Common myeloid progenitor, CD34-positive (primary cell): ENCODE measurements around the gene TBXA2R.
A peak's percentile ranks its signal among the peaks of the same experiment; 100 is the strongest.

Experiments
- CTCF ChIA-PET: fragments of 350-600 bp; sonication (Branson Sonifier 250); formaldehyde crosslinking; loops from one replicate; lab custom pipeline; 2021; ENCODE audit warnings: antibody characterized with exemption; lab: Charles Lee
- POLR2A ChIA-PET: fragments of 350-600 bp; sonication (Branson Sonifier 250); formaldehyde crosslinking; loops from one replicate; lab custom pipeline; 2021; ENCODE audit warnings: antibody characterized with exemption; lab: Charles Lee
- DNase-seq, 3 donors: peaks; one replicate each; pipeline versions ENCODE4 v3.0.0 to v3.0.0-alpha.2; 2013
- H3K27ac ChIP-seq, 2 experiments: 1 replicate in 1 of 2; 2 replicates in 1 of 2; pipeline ENCODE4 v1.7.0; 2013; ENCODE audit warnings: inconsistent platforms in 2 of 2, low read length in 2 of 2, mild to moderate bottlenecking in 2 of 2, low read depth in 1 of 2, moderate library complexity in 1 of 2; ENCODE audit not compliant: severe bottlenecking in 2 of 2, insufficient read depth in 1 of 2, poor library complexity in 1 of 2
- H3K27me3 ChIP-seq, 5 experiments: replicated peaks in 2 of 5; 1 replicate in 3 of 5; 2 replicates in 2 of 5; pipeline versions ENCODE4 v1.6.1 to v1.7.0; 2013; ENCODE audit warnings: low read length in 4 of 5, mild to moderate bottlenecking in 2 of 5, moderate library complexity in 2 of 5, inconsistent platforms in 1 of 5; ENCODE audit not compliant: insufficient read depth in 5 of 5, control insufficient read depth in 4 of 5
- H3K36me3 ChIP-seq, 4 experiments: 1 replicate in 2 of 4; 2 replicates in 2 of 4; pipeline versions ENCODE4 v1.6.1 to v1.7.0; 2013; ENCODE audit warnings: low read length in 3 of 4, control low read depth in 1 of 4, mild to moderate bottlenecking in 1 of 4; ENCODE audit not compliant: control insufficient read depth in 4 of 4, insufficient read depth in 4 of 4
- H3K4me1 ChIP-seq, 4 experiments: 1 replicate in 3 of 4; 2 replicates in 1 of 4; pipeline versions ENCODE4 v1.6.1 to v1.7.1; 2013; ENCODE audit warnings: low read length in 3 of 4, mild to moderate bottlenecking in 3 of 4, control low read depth in 1 of 4, inconsistent platforms in 1 of 4, moderate library complexity in 1 of 4; ENCODE audit not compliant: control insufficient read depth in 4 of 4, insufficient read depth in 4 of 4; ENCODE audit errors: control extremely low read depth in 1 of 4
- H3K4me3 ChIP-seq, 7 experiments: 1 replicate in 4 of 7; 2 replicates in 3 of 7; pipeline versions ENCODE4 v1.5.1 to v1.7.0; 2013; ENCODE audit warnings: mild to moderate bottlenecking in 7 of 7, low read length in 6 of 7, moderate library complexity in 6 of 7, inconsistent platforms in 2 of 7, low read depth in 2 of 7, control low read depth in 1 of 7; ENCODE audit not compliant: insufficient read depth in 4 of 7, control insufficient read depth in 1 of 7; ENCODE audit errors: extremely low read depth in 1 of 7
- H3K9me3 ChIP-seq, 5 experiments: 1 replicate in 4 of 5; 2 replicates in 1 of 5; pipeline versions ENCODE4 v1.6.1 to v1.7.1; 2013; ENCODE audit warnings: low read length in 4 of 5, mild to moderate bottlenecking in 2 of 5, inconsistent platforms in 1 of 5, low read depth in 1 of 5, moderate library complexity in 1 of 5; ENCODE audit not compliant: control insufficient read depth in 4 of 5, insufficient read depth in 2 of 5; ENCODE audit errors: control extremely low read depth in 1 of 5
- WGBS: methylation state at CpG from one replicate; pipeline ENCODE4 v1.1.5; 2013; ENCODE audit not compliant: insufficient coverage; 5-methylcytosine and 5-hydroxymethylcytosine counted together

TBXA2R gene

DNA sequence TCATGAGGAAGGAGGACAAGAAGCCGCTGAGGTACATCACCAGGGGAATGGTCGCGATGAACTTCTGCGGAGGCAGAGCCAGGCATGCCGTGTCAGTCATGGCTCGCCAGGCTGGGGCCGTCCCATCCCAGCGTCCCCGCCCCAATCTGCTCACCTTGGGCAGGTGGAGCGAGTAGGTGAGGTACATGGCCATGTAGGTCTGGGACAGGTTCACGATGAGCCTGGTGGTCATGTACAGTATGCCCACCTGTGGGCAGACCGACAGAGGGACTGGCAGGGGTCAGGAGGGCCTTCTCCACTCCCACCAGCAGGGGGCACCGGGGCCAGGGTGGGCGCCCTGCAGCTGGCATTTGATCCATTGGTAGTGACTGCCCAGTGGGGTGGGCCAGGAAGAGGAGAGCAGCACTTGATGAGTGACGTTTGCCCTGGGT lies 59.4 kb downstream of the TBXA2R start:
- no peak overlapping the region for H3K27ac ChIP-seq
- H3K27me3 ChIP-seq, result no peaks in the 10 kb centered on the region
- H3K36me3 ChIP-seq, result peaks cover 2 to 69% (median 28%) of the 10 kb centered on the region in 4 experiments
- peaks cover 0 to 13% (median 1%) of the 10 kb centered on the region in 4 experiments for H3K4me1 ChIP-seq
- DNase-seq, result no peak
- 98% methylated on average over 14 of the region's 15 CpGs for WGBS
- ChIA-PET CTCF (interaction anchor here (1.1 to 2.1 kb wide), 3 partner anchors 10 to 61 kb away, joined by 3 to 4 read pairs (median 4); partner anchors contain the start of gene MFSD12), POLR2A (no interaction called here)
- H3K9me3 ChIP-seq, result no peaks in the 10 kb centered on the region
- H3K4me3 ChIP-seq, result no peak overlapping the region

DNA sequence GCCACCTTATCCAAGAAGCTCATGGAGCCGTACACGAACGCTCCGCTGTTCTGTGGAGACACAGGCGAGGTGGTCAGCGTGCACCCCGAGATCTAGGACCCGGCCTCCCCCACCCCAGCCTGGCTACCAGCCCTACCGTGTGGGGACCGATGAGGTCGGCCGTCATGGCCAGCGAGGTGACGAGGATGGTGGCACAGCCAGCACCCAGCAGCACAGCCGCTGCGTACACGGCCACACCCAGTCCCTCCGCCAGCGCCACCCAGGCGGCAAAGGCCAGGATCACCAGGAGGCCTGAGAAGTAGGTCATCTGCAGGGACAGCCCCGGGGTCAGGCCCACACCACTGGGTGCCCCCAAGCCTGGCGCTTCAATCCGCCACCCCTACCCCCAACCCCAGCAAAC lies 60.6 kb downstream of the TBXA2R start:
- Histone ChIP-seq H3K4me3 (no peak overlapping the region), H3K9me3 (no peaks in the 10 kb centered on the region), H3K36me3 (peaks cover 2 to 65% (median 28%) of the 10 kb centered on the region in 4 experiments), H3K27ac (no peak overlapping the region), H3K27me3 (no peaks in the 10 kb centered on the region), H3K4me1 (peaks cover 0 to 13% (median 1%) of the 10 kb centered on the region in 4 experiments)
- no peak for DNase-seq
- POLR2A ChIA-PET, result no interaction called here
- CTCF ChIA-PET, result interaction anchor here (0.7 to 4.4 kb wide), 10 partner anchors 9 to 117 kb away, joined by 3 to 25 read pairs (median 4); partner anchors contain the start of gene MFSD12
- WGBS, result 95% methylated on average over 21 of the region's 23 CpGs

DNA sequence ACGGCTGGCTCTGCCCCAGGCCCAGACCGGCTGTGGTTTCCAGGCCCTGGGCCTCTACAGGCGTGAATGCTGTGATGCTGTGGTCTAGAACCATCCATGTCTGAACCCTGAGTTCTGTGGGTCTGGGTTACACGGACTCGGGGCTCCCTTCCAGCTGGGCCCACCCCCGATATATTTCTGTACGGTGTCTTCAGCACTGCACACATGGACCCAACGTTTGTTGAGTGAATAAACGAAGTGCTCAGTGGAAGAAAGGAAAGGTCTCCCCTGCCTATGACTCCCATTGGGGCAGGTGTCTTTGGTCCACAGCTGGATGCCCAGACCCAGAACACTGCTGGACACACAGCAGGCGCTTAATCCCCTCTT lies 61.0 kb downstream of the TBXA2R start:
- H3K9me3 ChIP-seq, result no peaks in the 10 kb centered on the region
- 87% methylated on average over 9 of the region's 10 CpGs for WGBS
- ChIA-PET POLR2A (no interaction called here), CTCF (interaction anchor here (1.1 to 4.4 kb wide), 9 partner anchors 9 to 108 kb away, joined by 3 to 25 read pairs (median 5); partner anchors contain the start of gene MFSD12)
- H3K4me3 ChIP-seq, result no peak overlapping the region
- H3K27ac ChIP-seq, result no peak overlapping the region
- DNase-seq, result no peak
- no peaks in the 10 kb centered on the region for H3K27me3 ChIP-seq
- peaks cover 2 to 61% (median 26%) of the 10 kb centered on the region in 4 experiments for H3K36me3 ChIP-seq
- H3K4me1 ChIP-seq, result peaks cover 0 to 13% (median 1%) of the 10 kb centered on the region in 4 experiments

DNA sequence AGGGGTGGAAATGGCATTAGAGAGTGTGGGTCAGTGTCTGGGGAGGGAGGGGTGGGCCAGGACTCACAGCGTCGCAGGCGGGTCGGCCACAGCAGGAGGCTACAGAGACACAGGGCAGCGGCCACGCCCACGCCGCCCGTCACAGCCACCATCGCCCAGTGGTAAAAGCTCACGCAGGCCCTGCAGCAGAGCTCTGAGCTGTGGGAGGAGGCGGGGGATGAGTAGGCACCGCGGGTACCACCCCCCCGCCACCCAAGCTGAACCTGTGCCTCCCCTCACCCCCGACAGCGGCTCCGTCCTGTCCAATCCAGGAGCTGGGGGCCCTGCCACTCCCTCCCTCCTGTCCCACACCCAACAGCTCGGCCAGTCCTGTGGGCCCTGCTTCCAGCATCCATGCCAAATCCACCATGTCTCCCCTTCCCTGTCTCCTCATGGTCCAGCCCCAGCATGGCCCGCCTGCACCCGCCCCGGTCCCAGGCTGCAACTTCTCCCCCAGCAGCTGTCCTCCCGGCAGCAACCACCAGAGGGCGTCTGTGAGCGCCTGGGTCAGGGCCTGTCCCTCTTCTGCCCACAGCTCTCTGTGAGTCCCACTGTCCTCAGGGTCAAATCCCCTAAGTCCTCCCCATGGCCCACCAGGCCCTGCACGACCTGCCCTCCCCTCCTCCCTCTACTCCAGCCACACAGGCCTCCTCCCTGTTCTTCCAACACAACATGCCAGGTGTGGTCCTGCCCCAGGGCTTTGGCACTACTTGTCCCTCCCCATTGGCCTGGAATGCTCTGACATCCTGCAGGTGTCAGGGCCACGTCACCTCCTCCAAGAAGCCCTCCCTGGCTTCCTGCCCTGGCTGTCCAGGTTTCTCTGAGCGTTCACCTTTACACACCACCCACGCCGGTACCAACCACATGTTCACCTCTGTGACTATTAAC lies 61.7 kb downstream of the TBXA2R start:
- Histone ChIP-seq H3K36me3 (peaks cover 2 to 61% (median 26%) of the 10 kb centered on the region in 4 experiments), H3K9me3 (no peaks in the 10 kb centered on the region), H3K4me1 (peaks cover 0 to 13% (median 1%) of the 10 kb centered on the region in 4 experiments), H3K4me3 (no peak overlapping the region), H3K27me3 (no peaks in the 10 kb centered on the region), H3K27ac (no peak overlapping the region)
- WGBS, result 68% methylated on average over 23 of the region's 30 CpGs
- ChIA-PET POLR2A (no interaction called here), CTCF (interaction anchor here (0.8 to 4.4 kb wide), 13 partner anchors 10 to 109 kb away, joined by 3 to 25 read pairs (median 5); partner anchors contain the start of gene MFSD12)
- peak in 2 of 3 donors; percentile 50 to 64 for DNase-seq
